Caco-2 (cell line): Measurements from ENCODE around the gene CDAN1. TPM values are rescaled to one million over a fixed set of nuclear protein-coding genes. Genes with fewer than 3 reads are reported as not detected.

Experiments
- BruUV-seq: library from RNA; stranded (reverse); fragments of 400-500 nt; replicated peaks from 2 replicates; lab custom pipeline; 2021; lab: Mats Ljungman, UMichigan
- CTCF ChIA-PET: fragments of 300-600 bp; sonication (Branson Sonifier 250); formaldehyde crosslinking; loops from one replicate; lab custom pipeline; 2022; ENCODE audit warnings: antibody characterized with exemption; lab: Charles Lee
- POLR2A ChIA-PET: fragments of 300-600 bp; sonication (Branson Sonifier 250); formaldehyde crosslinking; loops from one replicate; lab custom pipeline; 2022; ENCODE audit warnings: antibody characterized with exemption; lab: Charles Lee
- DNase-seq, 2 experiments: peaks; one replicate each; pipeline versions ENCODE4 v3.0.0 to v3.0.0-alpha.2; 2020 to 2022
- H3K27me3 ChIP-seq: replicated peaks from 2 replicates; pipeline ENCODE4 v1.6.0; 2011; ENCODE audit warnings: low read length; ENCODE audit not compliant: control insufficient read depth, insufficient read depth
- H3K36me3 ChIP-seq: 2 replicates; pipeline ENCODE4 v1.5.1; 2011; ENCODE audit warnings: low read length; ENCODE audit not compliant: control insufficient read depth, insufficient read depth
- H3K4me1 ChIP-seq: fragments of 250-450 bp; sonication (Bioruptor Pico); 2 replicates; pipeline ENCODE4 v1.5.1; 2020; ENCODE audit warnings: mild to moderate bottlenecking
- H3K4me3 ChIP-seq: 2 replicates; pipeline ENCODE4 v1.5.1; 2011; ENCODE audit warnings: low read depth, mild to moderate bottlenecking, control low read depth, low read length
- H3K9me3 ChIP-seq: fragments of 250-450 bp; sonication (Bioruptor Pico); 2 replicates; pipeline ENCODE4 v1.5.1; 2020; ENCODE audit warnings: mild to moderate bottlenecking, moderate library complexity
- H3K27ac Mint-ChIP-seq: one replicate; pipeline ENCODE4 v1.8.0; 2022; ENCODE audit warnings: mixed read lengths; ENCODE audit not compliant: unreplicated experiment
- H3K27me3 Mint-ChIP-seq: one replicate; pipeline ENCODE4 v1.8.0; 2022; ENCODE audit warnings: mixed read lengths; ENCODE audit not compliant: insufficient read depth, unreplicated experiment
- H3K36me3 Mint-ChIP-seq: one replicate; pipeline ENCODE4 v1.8.0; 2022; ENCODE audit warnings: mild to moderate bottlenecking, mixed read lengths; ENCODE audit not compliant: insufficient read depth, unreplicated experiment
- H3K4me1 Mint-ChIP-seq: one replicate; pipeline ENCODE4 v1.8.0; 2022; ENCODE audit warnings: low read depth, mixed read lengths; ENCODE audit not compliant: unreplicated experiment
- H3K4me3 Mint-ChIP-seq: one replicate; pipeline ENCODE4 v1.8.0; 2022; ENCODE audit warnings: mild to moderate bottlenecking, moderate library complexity, mixed read lengths; ENCODE audit not compliant: unreplicated experiment
- H3K9me3 Mint-ChIP-seq: one replicate; pipeline ENCODE4 v1.8.0; 2022; ENCODE audit warnings: mixed read lengths; ENCODE audit not compliant: unreplicated experiment
- intact Hi-C: fragments of 100-400 bp; cut with micrococcal nuclease; formaldehyde crosslinking; loops from one replicate; pipeline ENCODE4 v1.10.0; 2022; ENCODE audit not compliant: unreplicated experiment
- total RNA-seq: library from RNA; stranded (reverse); gene quantifications from 2 replicates; pipeline ENCODE4 v1.2.3, GENCODE V29; 2022
- TF ChIP-seq, protein P1 (sequence below), 2 experiments: fragments of 200-600 bp in 1 of 2; IDR thresholded peaks; 1 replicate in 1 of 2; 2 replicates in 1 of 2; pipeline versions ENCODE4 v1.5.1 to v1.8.0; 2011 to 2022; ENCODE audit warnings: antibody characterized with exemption in 1 of 2, control low read depth in 1 of 2, inconsistent platforms in 1 of 2, low read depth in 1 of 2, low read length in 1 of 2, mild to moderate bottlenecking in 1 of 2, moderate library complexity in 1 of 2; ENCODE audit not compliant: insufficient read depth in 1 of 2, severe bottlenecking in 1 of 2, unreplicated experiment in 1 of 2

CDAN1 gene
- total RNA-seq, 1 experiment from 2014 or later, result 29.4 TPM

DNA sequence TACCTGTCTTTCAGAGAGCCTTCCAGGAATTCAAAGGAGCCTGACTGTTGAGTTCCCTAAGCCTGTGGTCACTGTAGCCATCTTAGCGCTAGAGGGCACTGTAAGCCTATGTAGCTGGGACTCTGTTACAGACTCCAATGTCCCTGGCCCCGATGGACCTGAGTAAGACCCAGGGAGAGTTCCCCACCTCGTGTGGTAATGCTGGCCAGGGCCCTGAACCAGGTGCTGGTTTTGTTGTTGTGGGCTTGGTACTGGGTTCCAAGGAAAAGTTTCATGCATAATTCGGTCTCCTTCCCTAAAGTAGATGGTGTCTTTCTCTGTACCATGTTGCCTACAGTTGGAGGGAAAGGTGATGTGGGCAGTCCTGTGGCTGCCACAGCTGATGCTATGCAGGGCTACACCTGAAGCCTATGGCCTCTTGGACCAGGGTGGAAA is 32.4 kb downstream of the CDAN1 start:
- peaks cover 3% of the 10 kb centered on the region for H3K27me3 Mint-ChIP-seq
- H3K9me3 Mint-ChIP-seq, result no peaks in the 10 kb centered on the region
- H3K27me3 ChIP-seq, result no peaks in the 10 kb centered on the region
- intact Hi-C loops, result loop anchor here (1.0 to 10.0 kb wide), 4 partner anchors 19 to 583 kb away; no protein-coding TSS in a partner anchor
- BruUV-seq, result no TSS peak
- no peaks in the 10 kb centered on the region for H3K36me3 ChIP-seq
- no peak overlapping the region for H3K4me3 Mint-ChIP-seq
- H3K4me3 ChIP-seq, result no peak overlapping the region
- H3K9me3 ChIP-seq, result no peaks in the 10 kb centered on the region
- H3K4me1 Mint-ChIP-seq, result no peaks in the 10 kb centered on the region
- TF ChIP-seq, protein P1, sequence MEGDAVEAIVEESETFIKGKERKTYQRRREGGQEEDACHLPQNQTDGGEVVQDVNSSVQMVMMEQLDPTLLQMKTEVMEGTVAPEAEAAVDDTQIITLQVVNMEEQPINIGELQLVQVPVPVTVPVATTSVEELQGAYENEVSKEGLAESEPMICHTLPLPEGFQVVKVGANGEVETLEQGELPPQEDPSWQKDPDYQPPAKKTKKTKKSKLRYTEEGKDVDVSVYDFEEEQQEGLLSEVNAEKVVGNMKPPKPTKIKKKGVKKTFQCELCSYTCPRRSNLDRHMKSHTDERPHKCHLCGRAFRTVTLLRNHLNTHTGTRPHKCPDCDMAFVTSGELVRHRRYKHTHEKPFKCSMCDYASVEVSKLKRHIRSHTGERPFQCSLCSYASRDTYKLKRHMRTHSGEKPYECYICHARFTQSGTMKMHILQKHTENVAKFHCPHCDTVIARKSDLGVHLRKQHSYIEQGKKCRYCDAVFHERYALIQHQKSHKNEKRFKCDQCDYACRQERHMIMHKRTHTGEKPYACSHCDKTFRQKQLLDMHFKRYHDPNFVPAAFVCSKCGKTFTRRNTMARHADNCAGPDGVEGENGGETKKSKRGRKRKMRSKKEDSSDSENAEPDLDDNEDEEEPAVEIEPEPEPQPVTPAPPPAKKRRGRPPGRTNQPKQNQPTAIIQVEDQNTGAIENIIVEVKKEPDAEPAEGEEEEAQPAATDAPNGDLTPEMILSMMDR (IDR thresholded peaks at IDR 0.05; ENCODE audit: insufficient read depth in 1 of 2, low read depth in 1 of 2, low read length in 1 of 2, severe bottlenecking in 1 of 2, unreplicated experiment in 1 of 2), result peak; percentile 81 to 89
- H3K27ac Mint-ChIP-seq, result no peak overlapping the region
- DNase-seq, result peak; percentile 68 to 74
- POLR2A ChIA-PET, result no interaction called here
- CTCF ChIA-PET, result interaction anchor here (1.0 kb wide), 2 partner anchors 18 to 222 kb away, joined by 4 to 6 read pairs; no protein-coding TSS in a partner anchor
- H3K36me3 Mint-ChIP-seq, result no peaks in the 10 kb centered on the region
- no peaks in the 10 kb centered on the region for H3K4me1 ChIP-seq

DNA sequence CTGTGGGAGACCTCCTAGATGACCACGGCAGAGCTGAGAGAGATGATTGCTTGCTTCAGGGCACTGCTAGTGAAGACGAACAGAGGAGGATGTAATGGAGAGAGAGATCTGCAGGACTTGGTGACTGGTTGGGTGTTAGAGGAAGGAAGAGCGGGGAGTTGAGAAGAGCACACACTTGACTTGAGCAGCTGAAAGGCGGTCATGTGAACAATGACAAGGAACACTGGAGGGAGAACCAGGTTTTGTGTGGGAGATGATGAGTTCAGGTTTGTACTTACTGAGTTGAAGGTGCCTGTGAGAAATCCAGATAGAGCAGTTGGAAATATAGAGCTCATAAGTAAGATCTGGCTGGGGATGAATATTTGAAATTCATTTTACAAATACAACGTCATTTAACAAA is 40.3 kb downstream of the CDAN1 start:
- no TSS peak for BruUV-seq
- TF ChIP-seq, protein P1 (IDR thresholded peaks at IDR 0.05; ENCODE audit: insufficient read depth in 1 of 2, low read depth in 1 of 2, low read length in 1 of 2, severe bottlenecking in 1 of 2, unreplicated experiment in 1 of 2), result no peak

DNA sequence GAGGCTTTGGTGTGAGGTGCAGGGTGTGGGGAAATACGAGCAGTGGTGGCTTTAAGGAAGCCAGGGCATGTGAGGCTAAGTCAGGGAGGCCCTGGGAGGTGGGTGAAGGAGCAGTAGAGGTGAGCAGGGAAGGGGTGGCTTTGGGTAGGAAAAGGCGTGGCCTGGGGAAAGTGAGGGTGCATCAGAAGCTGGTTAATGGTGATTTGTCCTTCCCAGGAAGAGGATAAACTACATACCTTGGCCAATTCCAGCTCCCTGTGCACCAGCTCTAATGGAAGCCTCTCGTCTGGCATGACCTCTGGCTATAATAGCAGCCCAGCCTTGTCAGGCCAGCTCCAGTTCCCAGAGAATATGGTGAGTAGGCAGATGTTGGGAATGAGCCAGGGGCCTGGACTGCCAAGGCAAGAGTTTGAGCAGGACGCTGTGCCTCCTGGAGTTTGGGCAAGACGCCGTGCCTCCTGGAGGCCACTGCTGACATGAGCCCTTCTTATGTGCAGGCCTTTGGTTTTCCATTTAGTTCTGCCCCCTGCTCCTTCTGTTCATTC is 41.3 kb downstream of the CDAN1 start:
- H3K27me3 Mint-ChIP-seq, result peaks cover 4% of the 10 kb centered on the region
- H3K4me3 ChIP-seq, result no peak overlapping the region
- no peaks in the 10 kb centered on the region for H3K27me3 ChIP-seq
- ChIA-PET CTCF (no interaction called here), POLR2A (no interaction called here)
- H3K36me3 Mint-ChIP-seq, result no peaks in the 10 kb centered on the region
- H3K9me3 Mint-ChIP-seq, result no peaks in the 10 kb centered on the region
- no peak overlapping the region for H3K27ac Mint-ChIP-seq
- H3K9me3 ChIP-seq, result no peaks in the 10 kb centered on the region
- H3K36me3 ChIP-seq, result no peaks in the 10 kb centered on the region
- no peaks in the 10 kb centered on the region for H3K4me1 ChIP-seq
- intact Hi-C loops, result no loop called here
- no peaks in the 10 kb centered on the region for H3K4me1 Mint-ChIP-seq
- no TSS peak for BruUV-seq
- no peak for DNase-seq
- TF ChIP-seq, protein P1 (IDR thresholded peaks at IDR 0.05; ENCODE audit: insufficient read depth in 1 of 2, low read depth in 1 of 2, low read length in 1 of 2, severe bottlenecking in 1 of 2, unreplicated experiment in 1 of 2), result no peak
- no peak overlapping the region for H3K4me3 Mint-ChIP-seq

More for the DNA sequence above, 40.3 kb downstream of the CDAN1 start:
- Histone ChIP-seq H3K9me3 (no peaks in the 10 kb centered on the region), H3K4me1 (no peaks in the 10 kb centered on the region), H3K4me3 (no peak overlapping the region), H3K36me3 (no peaks in the 10 kb centered on the region), H3K27me3 (no peaks in the 10 kb centered on the region)
- Mint-ChIP-seq H3K9me3 (no peaks in the 10 kb centered on the region), H3K27me3 (peaks cover 6% of the 10 kb centered on the region), H3K4me3 (no peak overlapping the region), H3K4me1 (no peaks in the 10 kb centered on the region), H3K36me3 (no peaks in the 10 kb centered on the region), H3K27ac (no peak overlapping the region)
- ChIA-PET CTCF (no interaction called here), POLR2A (no interaction called here)
- DNase-seq, result no peak
- intact Hi-C loops, result no loop called here
